Coronary artery (tissue), 2 donors: ENCODE results near the gene MARCHF9.
"Not testable (repeated sequence)": the region's sequence is repeated elsewhere in the genome, so short reads cannot be mapped to it uniquely, and the experiment has no call there.

Experiments used
- DNase-seq: peaks from one replicate; pipeline ENCODE4 v3.0.0-alpha.2; 2017; ENCODE audit warnings: low spot score
- H3K27ac ChIP-seq, 2 donors: fragments of 200-600 bp; sonication (generic); one replicate each; pipeline ENCODE4 v1.5.1; 2016 to 2019
- H3K4me3 ChIP-seq: fragments of 200-600 bp; sonication (generic); 2 replicates; pipeline ENCODE4 v1.5.1; 2016; ENCODE audit warnings: mild to moderate bottlenecking, moderate library complexity
- CTCF ChIP-seq: fragments of 200-600 bp; sonication (generic); IDR thresholded peaks from one replicate; pipeline ENCODE4 v1.5.1; 2019; ENCODE audit warnings: antibody characterized with exemption

The MARCHF9 gene

GRCh38 chr12:57754411-57755193 lies at the start of gene MARCHF9:
Gene MARCHF9 (plus strand): TSS chr12:57755103. CDS start chr12:57755529, 426 bp downstream.
- H3K4me3 ChIP-seq: peak within 1 kb of the TSS; percentile 89
- no peak for TF ChIP-seq CTCF
- peak within 1 kb of the TSS in 1 of 2 donors; percentile 64 for H3K27ac ChIP-seq
- DNase-seq: no peak

GRCh38 chr12:57707250-57707649 lies 47.7 kb upstream of the MARCHF9 start:
- TF ChIP-seq CTCF: no peak
- H3K27ac ChIP-seq: no peak overlapping the region
- no peak overlapping the region for H3K4me3 ChIP-seq
- no peak for DNase-seq

GRCh38 chr12:57708296-57708695 lies 46.6 kb upstream of the MARCHF9 start:
- Histone ChIP-seq H3K4me3 (no peak overlapping the region), H3K27ac (no peak overlapping the region)
- no peak for DNase-seq
- no peak for TF ChIP-seq CTCF

- no peak overlapping the region for H3K27ac ChIP-seq
- TF ChIP-seq CTCF: no peak
- H3K4me3 ChIP-seq: no peak overlapping the region
- DNase-seq: no peak
Measured at GRCh38 chr12:57712701-57713100, 42.2 kb upstream of the MARCHF9 start.

- H3K4me3 ChIP-seq: no peak overlapping the region
- H3K27ac ChIP-seq: no peak overlapping the region
- TF ChIP-seq CTCF: no peak
- no peak for DNase-seq
Measured at GRCh38 chr12:57713209-57713608, 41.7 kb upstream of the MARCHF9 start.

- DNase-seq, H3K27ac ChIP-seq, H3K4me3 ChIP-seq: not testable (repeated sequence)
Measured at GRCh38 chr12:57715036-57715748, 39.7 kb upstream of the MARCHF9 start.

- Histone ChIP-seq H3K4me3 (no peak overlapping the region), H3K27ac (no peak overlapping the region)
- no peak for DNase-seq
- no peak for TF ChIP-seq CTCF
Measured at GRCh38 chr12:57715786-57716185, 39.1 kb upstream of the MARCHF9 start.
